H1 (cell line): ENCODE data around the gene SPOCK1. TPM values are rescaled to one million over a fixed set of nuclear protein-coding genes. Genes with fewer than 3 reads are reported as not detected.

Experiments
- CTCF ChIA-PET: fragments of 300-600 bp; sonication (Branson Sonifier 250); formaldehyde crosslinking; loops from one replicate; lab custom pipeline; 2021; ENCODE audit not compliant: partially characterized antibody; lab: Charles Lee
- POLR2A ChIA-PET: fragments of 300-600 bp; sonication (Branson Sonifier 250); formaldehyde crosslinking; loops from one replicate; lab custom pipeline; 2021; ENCODE audit warnings: inconsistent platforms; ENCODE audit not compliant: partially characterized antibody; lab: Charles Lee
- DNase-seq, 2 experiments: peaks; one replicate each; pipeline versions ENCODE4 v3.0.0 to v3.0.0-alpha.2; 2010 to 2022; ENCODE audit warnings: low spot score in 2 of 2, low read depth in 1 of 2, mixed read lengths in 1 of 2
- FAIRE-seq: peaks from 2 replicates; lab custom pipeline; 2011; peaks lifted over from hg19 to GRCh38; lab: Jason Lieb, UNC
- H2AFZ ChIP-seq: 2 replicates; pipeline ENCODE4 v1.8.1; 2012; ENCODE audit warnings: low read length, inconsistent platforms
- H2AK5ac ChIP-seq: 2 replicates; pipeline ENCODE4 v1.6.1; 2013; ENCODE audit warnings: low read depth, low read length
- H2BK120ac ChIP-seq: replicated peaks from 2 replicates; pipeline ENCODE3; 2013; ENCODE audit warnings: low read depth, low read length, inconsistent platforms
- H2BK12ac ChIP-seq: 2 replicates; pipeline ENCODE4 v1.6.1; 2013; ENCODE audit warnings: low read depth, low read length
- H2BK15ac ChIP-seq: 2 replicates; pipeline ENCODE4 v1.6.1; 2013; ENCODE audit warnings: low read length
- H2BK20ac ChIP-seq: 2 replicates; pipeline ENCODE4 v1.6.1; 2013; ENCODE audit warnings: low read length
- H2BK5ac ChIP-seq: 2 replicates; pipeline ENCODE4 v1.6.1; 2013; ENCODE audit warnings: low read depth, low read length
- H3K14ac ChIP-seq: 2 replicates; pipeline ENCODE4 v1.6.1; 2013; ENCODE audit warnings: inconsistent platforms; ENCODE audit not compliant: insufficient read length
- H3K18ac ChIP-seq: 2 replicates; pipeline ENCODE4 v1.6.1; 2013; ENCODE audit warnings: low read length; ENCODE audit errors: extremely low read depth
- H3K23ac ChIP-seq: 2 replicates; pipeline ENCODE4 v1.6.1; 2013; ENCODE audit warnings: inconsistent platforms; ENCODE audit not compliant: insufficient read length
- H3K23me2 ChIP-seq: 2 replicates; pipeline ENCODE4 v1.6.1; 2013; ENCODE audit warnings: low read depth, low read length
- H3K27ac ChIP-seq: 2 replicates; pipeline ENCODE4 v1.6.1; 2011; ENCODE audit warnings: low read depth, low read length, inconsistent platforms
- H3K27me3 ChIP-seq, 4 experiments: replicated peaks in 1 of 4; 1 replicate in 1 of 4; 2 replicates in 3 of 4; pipeline versions ENCODE4 v1.6.1 to v1.8.1; 2011 to 2013; ENCODE audit warnings: low read length in 3 of 4, mild to moderate bottlenecking in 3 of 4, inconsistent platforms in 2 of 4, mixed read lengths in 2 of 4, moderate library complexity in 1 of 4; ENCODE audit not compliant: control insufficient read depth in 3 of 4, insufficient read depth in 3 of 4; ENCODE audit errors: extremely low read depth in 1 of 4
- H3K36me3 ChIP-seq, 4 experiments: 2 replicates each; pipeline versions ENCODE4 v1.6.1 to v1.8.1; 2011 to 2013; ENCODE audit warnings: mild to moderate bottlenecking in 4 of 4, low read length in 3 of 4, moderate library complexity in 2 of 4, control low read depth in 1 of 4, inconsistent platforms in 1 of 4; ENCODE audit not compliant: insufficient read depth in 4 of 4, control insufficient read depth in 2 of 4
- H3K4ac ChIP-seq: replicated peaks from 2 replicates; pipeline ENCODE3; 2013; ENCODE audit warnings: low read length, low read depth, mixed read lengths, inconsistent platforms; ENCODE audit not compliant: insufficient read length
- H3K4me1 ChIP-seq, 4 experiments: replicated peaks in 1 of 4; 1 replicate in 1 of 4; 2 replicates in 3 of 4; pipeline versions ENCODE4 v1.6.1 to v1.8.1; 2011 to 2013; ENCODE audit warnings: low read length in 3 of 4, inconsistent platforms in 2 of 4, mixed read lengths in 1 of 4; ENCODE audit not compliant: insufficient read depth in 4 of 4, control insufficient read depth in 3 of 4
- H3K4me2 ChIP-seq, 2 experiments: 2 replicates each; pipeline versions ENCODE4 v1.6.1 to v1.8.1; 2011 to 2013; ENCODE audit warnings: low read depth in 2 of 2, low read length in 2 of 2, control low read depth in 1 of 2, inconsistent platforms in 1 of 2, mild to moderate bottlenecking in 1 of 2; ENCODE audit not compliant: insufficient read depth in 1 of 2
- H3K4me3 ChIP-seq, 4 experiments: fragments of 200-600, 300-600 bp in 1 of 4; sonication (generic), shearing (Covaris generic), sonication (Bioruptor Twin) in 1 of 4; 2 replicates each; pipeline versions ENCODE4 v1.5.1 to v1.8.1; 2011 to 2016; ENCODE audit warnings: low read length in 4 of 4, low read depth in 3 of 4, control low read depth in 2 of 4, inconsistent platforms in 2 of 4, mild to moderate bottlenecking in 2 of 4, mixed read lengths in 1 of 4, moderate library complexity in 1 of 4; ENCODE audit not compliant: insufficient read depth in 2 of 4; ENCODE audit errors: extremely low read depth in 1 of 4
- H3K56ac ChIP-seq: replicated peaks from 2 replicates; pipeline ENCODE3; 2013; ENCODE audit warnings: low read depth, mild to moderate bottlenecking, mixed read lengths, low read length, inconsistent platforms; ENCODE audit not compliant: insufficient read length
- H3K79me1 ChIP-seq: 2 replicates; pipeline ENCODE4 v1.6.1; 2013; ENCODE audit warnings: low read depth, low read length, control low read depth
- H3K79me2 ChIP-seq, 2 experiments: 2 replicates each; pipeline versions ENCODE4 v1.6.1 to v1.8.1; 2012 to 2013; ENCODE audit warnings: low read length in 2 of 2, mild to moderate bottlenecking in 2 of 2, inconsistent platforms in 1 of 2; ENCODE audit not compliant: insufficient read depth in 2 of 2, control insufficient read depth in 1 of 2
- H3K9ac ChIP-seq, 4 experiments: replicated peaks in 1 of 4; 1 replicate in 1 of 4; 2 replicates in 3 of 4; pipeline versions ENCODE4 v1.6.1 to v1.8.1; 2011 to 2013; ENCODE audit warnings: low read depth in 3 of 4, low read length in 3 of 4, control low read depth in 2 of 4, mild to moderate bottlenecking in 2 of 4, moderate library complexity in 2 of 4, inconsistent platforms in 1 of 4; ENCODE audit errors: extremely low read depth in 1 of 4
- H3K9me3 ChIP-seq, 2 experiments: 2 replicates each; pipeline versions ENCODE4 v1.6.1 to v1.8.1; 2012 to 2013; ENCODE audit warnings: mild to moderate bottlenecking in 2 of 2, moderate library complexity in 2 of 2, control low read depth in 1 of 2, inconsistent platforms in 1 of 2, low read depth in 1 of 2, low read length in 1 of 2, mixed read lengths in 1 of 2; ENCODE audit not compliant: insufficient read depth in 2 of 2
- H4K20me1 ChIP-seq, 2 experiments: replicated peaks in 1 of 2; 2 replicates each; pipeline versions ENCODE3 to v1.8.1; 2011 to 2013; ENCODE audit warnings: inconsistent platforms in 2 of 2, low read length in 2 of 2, mild to moderate bottlenecking in 1 of 2; ENCODE audit not compliant: insufficient read depth in 2 of 2, control insufficient read depth in 1 of 2
- H4K5ac ChIP-seq: 2 replicates; pipeline ENCODE4 v1.6.1; 2013; ENCODE audit warnings: low read length, low read depth, mixed read lengths, inconsistent platforms; ENCODE audit not compliant: insufficient read length
- H4K8ac ChIP-seq: 2 replicates; pipeline ENCODE4 v1.8.0; 2013; ENCODE audit warnings: mild to moderate bottlenecking, moderate library complexity, low read length, inconsistent platforms; ENCODE audit not compliant: insufficient read depth; ENCODE audit errors: extremely low read depth
- H4K91ac ChIP-seq: replicated peaks from 2 replicates; pipeline ENCODE3; 2013; ENCODE audit warnings: low read length, mixed read lengths, inconsistent platforms; ENCODE audit not compliant: insufficient read length
- BRCA1 ChIP-seq: IDR thresholded peaks from 2 replicates; pipeline ENCODE4 v1.6.1; 2012; ENCODE audit warnings: low read depth, low read length, improper control_type of control experiment
- EGR1 ChIP-seq: IDR thresholded peaks from 2 replicates; pipeline ENCODE4 v1.6.1; 2011; ENCODE audit warnings: low read depth, low read length, borderline replicate concordance
- JUND ChIP-seq: IDR thresholded peaks from 2 replicates; pipeline ENCODE4 v1.6.1; 2011; ENCODE audit warnings: mild to moderate bottlenecking, improper control_type of control experiment, low read length
- KDM1A ChIP-seq: fragments of 200-600, 300-600 bp; sonication (generic); IDR thresholded peaks from 2 replicates; pipeline ENCODE4 v1.7.1; 2016; ENCODE audit warnings: mild to moderate bottlenecking, low read length, borderline replicate concordance
- polyA plus RNA-seq, 7 experiments: library from polyadenylated mRNA; depleted of rRNA in 3 of 7; stranded (reverse) in 5 of 7; unstranded in 2 of 7; fragments of >200 nt in 5 of 7; fragments of 200-250 nt in 2 of 7; gene quantifications; 1 replicate in 5 of 7; 2 replicates in 1 of 7; 4 replicates in 1 of 7; pipeline versions ENCODE4 v1.2.1 to v1.2.3, GENCODE V29; 2011 to 2013; ENCODE audit warnings: missing spikeins in 2 of 7, mixed read lengths in 2 of 7
- total RNA-seq: library from RNA; stranded (reverse); fragmentation: NEBNext Ultra II Directional; extraction: Animal tissue kit (Norgen Biotek cat#: 25700); gene quantifications from 2 replicates; pipeline ENCODE4 v1.2.1, GENCODE V29; 2021

Gene SPOCK1
- total and polyA plus RNA-seq, 2 of the 8 experiments (the other 6 are each of a cell fraction or from before 2014, with no cell fraction given): 6.9 to 18.1 TPM

- no peak overlapping the region for H4K5ac ChIP-seq
- POLR2A ChIA-PET: no interaction called here
Measured at GRCh38 chr5:137262818-137263217, 236.3 kb downstream of the SPOCK1 start.

More at GRCh38 chr5:137262818-137263217, 236.3 kb downstream of the SPOCK1 start:
- no peak for FAIRE-seq
- Histone ChIP-seq H3K27ac (no peak overlapping the region), H2AK5ac (no peak overlapping the region), H2AFZ (no peak overlapping the region), H3K79me2 (no peaks in the 10 kb centered on the region), H2BK5ac (no peak overlapping the region), H2BK15ac (no peak overlapping the region), H3K23me2 (no peaks in the 10 kb centered on the region), H4K91ac (no peak overlapping the region), H3K4me3 (no peak overlapping the region), H3K27me3 (no peaks in the 10 kb centered on the region), H3K9me3 (no peaks in the 10 kb centered on the region), H3K56ac (no peak overlapping the region), H3K79me1 (no peaks in the 10 kb centered on the region), H4K20me1 (no peaks in the 10 kb centered on the region), H3K4me2 (no peak overlapping the region), H4K8ac (no peak overlapping the region), H3K23ac (no peak overlapping the region), H3K14ac (no peak overlapping the region), H3K36me3 (no peaks in the 10 kb centered on the region), H3K18ac (no peak overlapping the region), H3K4ac (no peak overlapping the region), H2BK12ac (no peak overlapping the region), H3K4me1 (no peaks in the 10 kb centered on the region), H2BK120ac (no peak overlapping the region), H3K9ac (no peak overlapping the region), H2BK20ac (no peak overlapping the region)
- DNase-seq: no peak
- TF ChIP-seq JUND (no peak), KDM1A (no peak), EGR1 (no peak), BRCA1 (no peak)
- CTCF ChIA-PET: no interaction called here
